GM23248 (cell line): ENCODE measurements around the gene SRSF8.

Source experiments
- EZH2 ChIP-seq: fragments of 200-600 bp; sonication (generic); IDR thresholded peaks from 2 replicates; pipeline ENCODE4 v1.6.1; 2018; ENCODE audit warnings: antibody characterized with exemption, mild to moderate bottlenecking; ENCODE audit not compliant: insufficient read depth, poor library complexity, severe bottlenecking
- EZH2phosphoT487 ChIP-seq: fragments of 200-600 bp; sonication (generic); IDR thresholded peaks from 2 replicates; pipeline ENCODE4 v1.6.1; 2018; ENCODE audit warnings: antibody characterized with exemption, moderate library complexity, mild to moderate bottlenecking, low read depth; ENCODE audit not compliant: insufficient read depth

GRCh38 chr11:95050595-95051202 is 16.0 kb upstream of the SRSF8 start:
- TF ChIP-seq EZH2 (no peak), EZH2phosphoT487 (no peak)
